ENCODE results near the gene ILF3.

The ILF3 gene

DNA sequence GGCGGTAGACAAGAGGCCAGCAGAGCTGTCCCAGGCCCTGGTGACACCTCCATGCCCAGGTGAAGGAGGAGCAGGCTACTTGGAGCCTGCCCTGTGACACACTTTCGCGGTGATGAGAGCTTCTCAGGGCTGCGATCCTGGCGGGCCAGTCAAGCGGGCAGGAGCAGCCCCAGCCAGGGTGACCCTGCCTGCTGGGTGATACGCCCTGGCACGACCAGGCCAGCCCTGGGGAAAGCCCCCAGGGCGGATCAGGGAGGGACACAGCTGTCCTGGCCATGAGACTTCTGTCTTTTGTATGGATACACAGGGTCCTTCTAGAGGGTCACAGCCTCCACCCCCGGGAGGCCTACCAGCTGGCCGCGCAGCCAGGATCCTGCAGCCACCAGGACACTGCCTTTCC lies 76.8 kb downstream of the ILF3 start:
- DNase-seq (ENCODE audit: low spot score), result no peak

DNA sequence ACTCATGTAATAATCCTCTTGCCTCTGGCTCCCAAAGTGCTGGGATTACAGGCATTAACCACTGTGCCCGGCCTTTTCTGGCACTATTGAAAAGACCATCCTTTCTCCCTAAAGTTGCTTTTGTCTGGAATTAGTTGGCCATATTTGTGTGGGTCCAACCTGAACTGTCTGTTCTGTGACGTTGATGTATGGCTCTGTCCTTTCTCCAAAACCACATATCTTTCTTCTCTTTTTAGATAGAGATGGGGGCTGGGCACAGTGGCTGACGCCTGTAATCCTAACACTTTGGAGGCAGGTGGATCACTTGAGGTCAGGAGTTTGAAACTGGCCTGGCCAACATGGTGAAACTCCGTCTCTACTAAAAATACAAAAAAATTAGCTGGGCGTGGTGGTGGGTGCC lies 81.6 kb downstream of the ILF3 start:
- no peak for DNase-seq (ENCODE audit: low spot score)

DNA sequence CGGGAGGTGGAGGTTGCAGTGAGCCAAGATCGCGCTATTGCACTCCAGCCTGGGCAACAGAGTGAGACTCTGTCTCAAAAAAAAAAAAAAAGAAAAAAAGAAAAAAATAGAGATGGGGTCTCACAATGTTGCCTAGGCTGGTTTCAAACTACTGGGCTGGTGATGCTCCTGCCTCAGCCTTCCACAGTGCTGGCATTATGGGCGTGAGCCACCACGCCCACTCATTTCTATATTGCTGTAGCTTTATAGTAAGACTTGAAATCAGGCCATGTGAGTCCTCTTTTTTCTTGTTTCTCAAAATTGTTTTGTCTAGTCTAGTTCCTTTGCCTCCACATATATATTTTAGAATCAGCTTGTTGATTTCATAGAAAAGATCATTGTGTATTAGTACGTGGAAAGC lies 82.0 kb downstream of the ILF3 start:
- DNase-seq (ENCODE audit: low spot score), result no peak

- no peak for DNase-seq (ENCODE audit: low spot score)
Observed at GRCh38 chr19:10736916-10737551, 82.9 kb downstream of the ILF3 start.

DNA sequence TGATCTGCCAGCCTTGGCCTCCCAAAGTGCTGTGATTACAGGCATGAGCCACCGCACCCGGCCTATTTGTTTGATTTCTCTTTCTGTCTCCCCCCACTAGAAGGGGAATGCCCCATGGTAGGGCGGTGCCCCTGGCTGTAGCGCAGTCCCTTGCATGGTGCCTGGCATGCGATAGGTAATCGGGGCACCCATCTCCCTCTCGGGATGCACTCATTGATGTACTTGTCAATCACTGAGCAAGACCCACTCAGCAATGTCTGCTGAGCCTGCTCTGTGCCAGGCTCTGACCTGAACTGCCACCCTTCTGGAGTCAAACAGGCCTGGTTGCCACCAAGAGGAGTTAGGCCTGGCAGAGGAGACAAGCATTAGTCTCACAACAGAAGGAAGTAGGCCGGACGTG lies 83.6 kb downstream of the ILF3 start:
- DNase-seq (ENCODE audit: low spot score), result no peak

DNA sequence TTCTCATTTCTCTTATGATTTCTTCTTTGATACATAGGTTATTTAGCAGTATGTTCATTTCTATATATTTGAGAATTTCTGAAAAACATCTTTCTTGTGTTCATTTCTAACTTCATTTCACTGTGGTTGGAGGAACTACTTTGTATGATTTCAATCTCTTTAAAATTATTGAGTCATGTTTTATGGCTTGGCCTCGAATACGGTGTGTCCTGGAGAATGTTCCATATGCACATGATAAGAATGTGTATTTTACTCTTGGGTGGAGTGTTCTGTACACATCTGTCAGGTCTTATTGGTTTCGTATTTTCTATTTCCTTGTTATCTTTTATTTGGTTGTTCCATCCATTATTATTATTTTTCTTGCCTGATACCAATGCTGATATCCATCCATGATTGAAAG lies 86.7 kb downstream of the ILF3 start:
- no peak for DNase-seq (ENCODE audit: low spot score)
